Stimulated activated CD8-positive, alpha-beta memory T cell treated with anti-CD3 and anti-CD28 coated beads, Interleukin-15, amount 100 ng/mL, for 1 hour (primary cell): ENCODE results near the gene CDH23.

Experiments
- DNase-seq: peaks from one replicate; pipeline ENCODE4 v3.0.0-alpha.2; 2020; ENCODE audit warnings: low read depth

CDH23 gene

DNA sequence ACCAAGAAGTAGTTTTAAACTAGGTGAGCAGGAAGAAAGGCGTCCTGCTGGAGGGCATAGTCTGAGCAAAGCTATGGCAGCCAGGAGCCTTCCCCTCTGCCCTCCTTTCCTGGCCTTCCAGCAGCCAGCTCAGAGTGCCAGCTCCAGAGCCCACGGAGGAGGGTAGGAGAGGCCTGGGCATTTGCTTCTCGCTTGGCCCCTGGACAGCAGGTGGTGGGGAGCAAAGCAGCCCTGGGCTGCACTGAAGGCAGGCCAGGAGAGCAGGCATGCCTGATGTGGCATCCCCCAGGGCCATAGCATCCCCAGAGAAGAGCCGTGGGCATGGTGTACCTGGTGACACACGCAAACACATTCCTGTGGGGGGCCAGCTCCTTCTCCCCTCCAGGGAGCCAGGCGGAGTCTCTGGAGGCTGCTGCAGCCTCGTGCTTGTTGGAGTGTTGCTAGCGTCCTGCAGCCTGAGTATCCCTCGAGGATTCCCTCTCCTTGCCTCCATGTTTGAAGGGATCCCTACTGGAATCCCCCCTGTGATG is 43.9 kb downstream of the CDH23 start:
- no peak for DNase-seq

- DNase-seq = no peak
Measured at GRCh38 chr10:71442000-71442399, 45.3 kb downstream of the CDH23 start.

DNA sequence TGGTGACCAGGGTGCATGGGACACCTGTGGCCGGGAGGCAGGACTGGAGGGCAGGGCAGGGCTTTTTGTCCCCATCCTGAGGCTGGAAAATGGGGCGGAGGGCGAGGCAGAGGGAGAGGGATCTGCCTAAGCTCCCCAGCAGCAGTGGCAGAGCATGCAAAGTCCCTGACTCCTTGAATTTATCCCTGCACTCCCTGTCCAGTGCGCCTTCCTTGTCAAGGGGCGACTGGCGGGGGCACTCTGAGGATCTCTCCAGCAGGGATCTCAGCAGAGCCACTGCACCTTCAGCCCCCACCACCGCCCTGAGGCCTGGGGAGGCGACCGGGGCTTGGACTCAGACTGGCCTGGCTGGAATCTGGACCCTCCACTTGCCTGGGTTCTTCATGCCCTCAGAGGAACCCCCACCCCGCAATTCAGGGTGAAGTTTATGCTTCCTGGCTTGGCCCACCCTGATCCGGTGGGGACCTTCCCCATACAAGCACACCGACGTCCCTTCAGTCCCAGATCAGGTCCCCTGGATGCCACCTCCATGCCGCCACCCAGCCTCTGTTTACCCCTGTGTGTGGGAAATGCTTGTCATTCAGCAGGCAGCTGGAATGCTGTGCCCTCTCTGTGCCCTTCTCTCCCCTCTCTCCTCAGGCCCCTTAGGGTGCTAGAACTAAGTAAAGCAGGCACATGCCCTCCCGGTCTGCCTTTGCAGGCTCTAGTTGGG is 46.3 kb downstream of the CDH23 start:
- no peak for DNase-seq

GRCh38 chr10:71443676-71444075 is 47.0 kb downstream of the CDH23 start:
- DNase-seq = no peak

DNA sequence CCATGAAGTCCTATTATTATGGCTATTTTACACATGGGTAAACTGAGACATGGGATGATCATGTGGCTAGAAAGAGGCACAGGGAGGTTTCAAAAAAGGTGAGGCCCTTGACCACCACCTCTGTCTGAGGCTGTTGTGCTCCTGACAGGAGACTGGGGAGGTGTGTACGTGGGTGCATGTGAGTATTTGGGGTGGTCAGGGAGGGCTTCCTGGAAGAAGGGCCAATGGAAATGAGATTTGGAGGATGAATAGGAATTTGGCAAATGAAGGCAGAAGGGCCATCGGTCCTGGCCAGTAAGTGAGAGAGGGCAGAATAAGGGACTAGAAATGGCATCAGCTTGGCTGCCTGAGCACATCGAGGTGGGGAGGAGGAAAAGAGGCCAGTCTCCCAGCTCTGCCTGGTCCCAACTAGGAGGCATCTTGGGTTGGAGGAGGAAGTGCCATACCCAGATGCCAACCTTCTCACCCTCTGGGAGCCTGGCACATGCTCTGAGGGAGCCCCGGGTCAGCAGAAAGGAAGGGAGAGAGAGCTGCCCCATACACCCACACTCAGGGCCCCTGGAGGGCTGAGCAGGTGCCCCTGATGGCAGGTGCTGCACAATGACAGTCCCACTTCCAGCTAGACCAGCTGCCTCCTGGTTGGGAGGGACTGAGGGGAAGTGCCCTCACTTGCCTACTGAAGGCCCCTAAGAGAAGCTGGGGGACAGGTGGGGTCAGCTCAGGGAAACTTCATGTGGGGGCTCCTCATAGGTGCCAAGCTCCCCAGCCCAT is 47.7 kb downstream of the CDH23 start:
- DNase-seq = no peak

- DNase-seq = no peak
Measured at GRCh38 chr10:71447676-71448075, 51.0 kb downstream of the CDH23 start.

GRCh38 chr10:71448146-71448545 is 51.4 kb downstream of the CDH23 start:
- no peak for DNase-seq

- no peak for DNase-seq
Measured at GRCh38 chr10:71449026-71449425, 52.3 kb downstream of the CDH23 start.

GRCh38 chr10:71451754-71452153 is 55.0 kb downstream of the CDH23 start:
- DNase-seq = no peak

- DNase-seq = no peak
Measured at GRCh38 chr10:71453186-71453585, 56.5 kb downstream of the CDH23 start.

DNA sequence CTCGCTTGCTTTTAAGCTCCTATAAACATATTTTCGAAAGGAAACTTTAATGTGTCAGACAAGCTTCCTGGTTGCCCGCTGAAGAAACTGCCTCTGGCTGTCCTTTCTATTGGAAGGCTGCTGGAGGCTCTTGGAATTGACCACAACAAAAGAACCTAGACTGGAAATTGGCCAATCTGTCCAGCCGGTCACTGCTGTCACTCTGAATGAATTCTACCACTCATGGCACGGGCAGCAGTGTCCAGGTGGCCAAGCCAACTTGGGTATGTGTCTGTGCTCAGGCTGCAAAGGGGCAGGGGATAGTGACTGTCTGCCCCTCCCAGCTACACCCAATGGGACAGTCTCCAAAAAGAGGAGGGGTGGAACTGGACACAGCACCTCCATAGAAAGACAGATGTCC is 57.6 kb downstream of the CDH23 start:
- no peak for DNase-seq

DNA sequence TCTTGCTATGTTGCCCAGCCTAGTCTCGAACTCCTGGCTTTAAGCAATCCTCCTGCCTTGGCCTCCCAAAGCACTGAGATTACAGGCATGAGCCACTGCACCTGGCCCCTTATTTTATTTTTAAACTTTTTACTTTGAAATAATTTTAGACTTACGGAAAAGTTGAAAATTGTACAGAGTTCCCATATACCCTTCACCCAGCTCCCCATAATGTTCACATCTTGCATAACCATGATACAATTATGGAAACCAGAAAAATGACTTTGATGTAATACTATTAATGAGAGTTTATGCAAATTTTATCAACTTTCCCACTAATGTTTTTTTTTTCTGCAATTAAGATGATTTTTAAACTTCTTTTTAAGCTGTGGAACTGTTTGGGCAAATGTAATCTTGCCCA is 58.3 kb downstream of the CDH23 start:
- DNase-seq = no peak

DNA sequence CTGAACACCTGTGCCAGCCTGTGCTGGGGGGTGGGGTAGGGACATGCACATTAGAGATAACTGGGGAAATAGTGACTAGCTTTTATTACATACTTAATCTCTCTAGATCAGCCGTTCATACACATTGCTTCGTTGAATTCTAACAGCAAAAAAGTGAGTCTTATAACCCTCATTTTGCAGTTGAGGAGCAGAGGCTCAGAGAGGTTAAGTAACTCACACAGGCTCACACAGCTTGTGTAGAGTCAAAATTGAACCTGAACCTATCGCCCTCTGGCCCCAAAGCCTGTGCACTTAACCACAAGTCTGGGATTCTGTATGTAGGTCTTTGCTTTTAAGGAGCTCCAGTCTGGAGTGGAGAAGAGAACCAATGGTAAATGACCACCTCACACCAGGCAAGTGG is 59.9 kb downstream of the CDH23 start:
- DNase-seq = no peak

- DNase-seq = no peak
Measured at GRCh38 chr10:71457908-71458307, 61.2 kb downstream of the CDH23 start.

DNA sequence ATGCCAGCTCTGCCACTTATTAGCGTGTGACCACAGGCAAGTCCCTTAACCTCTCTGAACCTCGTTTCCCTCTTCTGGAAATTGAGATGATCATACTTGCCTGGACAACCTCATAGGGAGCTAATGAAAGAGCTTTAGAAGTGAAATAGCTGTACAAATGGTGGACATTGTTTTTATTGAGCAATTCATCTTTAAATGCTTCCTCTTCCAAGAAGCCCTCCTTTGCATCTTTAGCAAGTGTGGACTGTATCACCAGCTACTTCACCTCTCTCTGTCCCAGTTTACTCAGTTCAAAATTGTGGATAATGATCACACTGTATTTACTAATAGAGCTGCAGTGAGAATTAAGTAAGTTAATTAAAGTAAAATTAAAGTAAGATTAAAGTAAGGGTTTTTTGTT is 61.7 kb downstream of the CDH23 start:
- DNase-seq = no peak

GRCh38 chr10:71459513-71459912 is 62.8 kb downstream of the CDH23 start:
- DNase-seq = no peak

DNA sequence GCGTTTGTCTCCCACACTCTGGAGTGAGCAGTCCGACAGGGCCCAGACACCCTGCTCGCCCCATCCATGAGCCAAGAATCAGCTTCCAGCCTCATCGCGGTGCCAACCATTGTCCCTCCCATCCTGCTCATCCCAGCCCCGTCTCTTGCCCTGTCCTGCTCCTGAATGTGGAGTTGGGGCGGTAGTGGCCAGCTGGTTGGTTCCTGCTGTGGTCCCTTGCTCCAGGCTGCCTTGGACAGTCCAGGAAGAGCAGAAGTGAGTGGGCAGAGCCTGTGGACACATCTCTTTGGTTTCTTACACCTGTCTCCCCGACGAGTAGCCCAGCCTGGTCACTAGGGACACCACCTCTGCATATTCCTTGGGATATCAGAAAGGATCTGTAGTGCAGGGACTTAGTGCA is 63.9 kb downstream of the CDH23 start:
- no peak for DNase-seq

DNA sequence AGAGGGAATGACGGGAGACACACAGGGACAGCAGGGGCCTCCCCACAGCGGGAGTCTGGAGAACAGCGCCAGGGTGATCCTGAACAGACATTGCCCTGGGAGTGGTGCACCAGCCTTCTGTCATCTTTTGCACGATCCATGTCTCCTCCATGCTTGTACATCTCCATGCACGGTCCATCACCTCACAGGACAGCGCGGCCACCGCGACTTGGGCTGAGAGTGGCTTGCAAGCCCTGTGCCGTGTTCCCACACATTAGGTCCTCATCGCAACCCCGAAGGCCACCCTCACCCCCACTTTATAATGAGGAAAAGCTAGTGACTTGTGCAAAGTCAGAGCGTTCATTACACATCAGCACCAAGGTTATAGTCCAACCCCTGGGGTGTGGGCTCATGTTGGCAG is 64.7 kb downstream of the CDH23 start:
- no peak for DNase-seq

- no peak for DNase-seq
Measured at GRCh38 chr10:71462062-71462935, 65.6 kb downstream of the CDH23 start.

- no peak for DNase-seq
Measured at GRCh38 chr10:71463111-71463510, 66.4 kb downstream of the CDH23 start.

- DNase-seq = no peak
Measured at GRCh38 chr10:71465551-71466252, 69.0 kb downstream of the CDH23 start.

- no peak for DNase-seq
Measured at GRCh38 chr10:71466330-71466729, 69.6 kb downstream of the CDH23 start.
